Endodermal cell (in vitro differentiated cells): ENCODE data around the gene SLC44A1. TPM values are rescaled to one million over a fixed set of nuclear protein-coding genes. Genes with fewer than 3 reads are reported as not detected.

Source experiments
- DNase-seq: peaks from one replicate; pipeline ENCODE4 v3.0.0-alpha.2; 2017
- H3K27ac ChIP-seq: 2 replicates; pipeline ENCODE4 v1.5.1; 2013; ENCODE audit warnings: mild to moderate bottlenecking, low read depth, low read length, moderate library complexity
- H3K27me3 ChIP-seq: 2 replicates; pipeline ENCODE4 v1.6.1; 2013; ENCODE audit warnings: mild to moderate bottlenecking, low read length, moderate library complexity; ENCODE audit not compliant: insufficient read depth, control insufficient read depth, poor library complexity, severe bottlenecking
- H3K36me3 ChIP-seq: 2 replicates; pipeline ENCODE4 v1.7.0; 2013; ENCODE audit warnings: mild to moderate bottlenecking, low read length, moderate library complexity; ENCODE audit not compliant: control insufficient read depth, insufficient read depth
- H3K4me1 ChIP-seq: one replicate; pipeline ENCODE4 v1.7.0; 2013; ENCODE audit warnings: low read length; ENCODE audit not compliant: control insufficient read depth, insufficient read depth
- H3K4me3 ChIP-seq: 2 replicates; pipeline ENCODE4 v1.5.1; 2013; ENCODE audit warnings: mild to moderate bottlenecking, low read length, moderate library complexity
- H3K9ac ChIP-seq: 2 replicates; pipeline ENCODE4 v1.6.1; 2013; ENCODE audit warnings: mild to moderate bottlenecking, low read length, moderate library complexity; ENCODE audit not compliant: poor library complexity, severe bottlenecking; ENCODE audit errors: extremely low read depth
- H3K9me3 ChIP-seq: 2 replicates; pipeline ENCODE4 v1.6.1; 2013; ENCODE audit warnings: mild to moderate bottlenecking, low read length, moderate library complexity; ENCODE audit not compliant: control insufficient read depth
- H3K27ac Mint-ChIP-seq: 2 replicates; pipeline ENCODE4 v1.8.0; 2020; ENCODE audit warnings: mixed read lengths
- H3K27me3 Mint-ChIP-seq: 2 replicates; pipeline ENCODE4 v1.8.0; 2021; ENCODE audit warnings: mild to moderate bottlenecking, mixed read lengths; ENCODE audit not compliant: insufficient read depth
- H3K36me3 Mint-ChIP-seq: 2 replicates; pipeline ENCODE4 v1.8.0; 2020; ENCODE audit warnings: low read depth, mixed read lengths
- H3K4me1 Mint-ChIP-seq: 2 replicates; pipeline ENCODE4 v1.8.0; 2020; ENCODE audit warnings: mixed read lengths
- H3K4me3 Mint-ChIP-seq: 2 replicates; pipeline ENCODE4 v1.8.0; 2020; ENCODE audit warnings: mild to moderate bottlenecking, moderate library complexity, mixed read lengths
- H3K9me3 Mint-ChIP-seq: 2 replicates; pipeline ENCODE4 v1.8.0; 2020; ENCODE audit warnings: mild to moderate bottlenecking, mixed read lengths
- WGBS, 2 experiments: methylation state at CpG; one replicate each; pipeline versions ENCODE4 v1.1.5 to v1.1.7; 2013; ENCODE audit warnings: missing lambda C conversion rate in 2 of 2, mixed read lengths in 1 of 2; ENCODE audit not compliant: insufficient coverage in 1 of 2, insufficient read length in 1 of 2; 5-methylcytosine and 5-hydroxymethylcytosine counted together
- total RNA-seq, 2 donors: library from RNA; stranded (reverse); fragmentation: NEBNext Ultra II Directional in 1 of 2; extraction: Animal tissue kit (Norgen Biotek cat#: 25700) in 1 of 2; gene quantifications; 2 replicates in 1 of 2; 3 replicates in 1 of 2; pipeline ENCODE4 v1.2.1, GENCODE V29; 2021
- TF ChIP-seq, protein P1 (sequence below): fragments of 200-600 bp; sonication (generic); conservative IDR thresholded peaks from 2 replicates; pipeline ENCODE4 v1.5.0; 2021; ENCODE audit warnings: antibody characterized with exemption, mild to moderate bottlenecking

Gene SLC44A1
- total RNA-seq, 2 donors from 2014 or later, result 69.7 to 73.4 TPM

DNA sequence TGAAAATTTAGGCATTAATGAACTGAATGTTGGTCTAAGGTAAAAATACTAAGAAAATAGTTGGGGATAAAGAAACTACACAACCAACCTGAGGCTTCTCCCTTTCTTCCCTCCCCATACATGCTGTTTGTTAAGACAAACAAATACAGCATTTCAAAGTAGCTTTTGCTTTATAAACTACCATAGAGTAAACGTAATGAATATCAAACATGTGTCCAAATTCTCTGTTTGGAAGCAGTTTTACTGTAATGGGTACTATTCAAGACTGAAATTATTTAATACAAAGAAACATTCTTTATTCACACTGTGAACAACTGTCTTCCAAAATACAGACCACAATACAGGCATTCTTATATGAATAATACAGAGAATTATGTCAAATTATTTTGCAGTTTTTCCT lies 52.0 kb downstream of the SLC44A1 start:
- Histone ChIP-seq H3K36me3 (peaks cover 23% of the 10 kb centered on the region), H3K27ac (no peak overlapping the region), H3K4me1 (peaks cover 26% of the 10 kb centered on the region), H3K4me3 (no peak overlapping the region), H3K9me3 (no peaks in the 10 kb centered on the region), H3K9ac (no peak overlapping the region), H3K27me3 (no peaks in the 10 kb centered on the region)
- peak overlapping the region; percentile 92 for H3K27ac Mint-ChIP-seq
- TF ChIP-seq, protein P1, sequence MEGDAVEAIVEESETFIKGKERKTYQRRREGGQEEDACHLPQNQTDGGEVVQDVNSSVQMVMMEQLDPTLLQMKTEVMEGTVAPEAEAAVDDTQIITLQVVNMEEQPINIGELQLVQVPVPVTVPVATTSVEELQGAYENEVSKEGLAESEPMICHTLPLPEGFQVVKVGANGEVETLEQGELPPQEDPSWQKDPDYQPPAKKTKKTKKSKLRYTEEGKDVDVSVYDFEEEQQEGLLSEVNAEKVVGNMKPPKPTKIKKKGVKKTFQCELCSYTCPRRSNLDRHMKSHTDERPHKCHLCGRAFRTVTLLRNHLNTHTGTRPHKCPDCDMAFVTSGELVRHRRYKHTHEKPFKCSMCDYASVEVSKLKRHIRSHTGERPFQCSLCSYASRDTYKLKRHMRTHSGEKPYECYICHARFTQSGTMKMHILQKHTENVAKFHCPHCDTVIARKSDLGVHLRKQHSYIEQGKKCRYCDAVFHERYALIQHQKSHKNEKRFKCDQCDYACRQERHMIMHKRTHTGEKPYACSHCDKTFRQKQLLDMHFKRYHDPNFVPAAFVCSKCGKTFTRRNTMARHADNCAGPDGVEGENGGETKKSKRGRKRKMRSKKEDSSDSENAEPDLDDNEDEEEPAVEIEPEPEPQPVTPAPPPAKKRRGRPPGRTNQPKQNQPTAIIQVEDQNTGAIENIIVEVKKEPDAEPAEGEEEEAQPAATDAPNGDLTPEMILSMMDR, result no peak
- WGBS, 2 experiments, result 57% methylated on average over 1 of the region's 1 CpG; no CpG with 5 or more reads in 1 of the 2 experiments
- no peak overlapping the region for H3K4me3 Mint-ChIP-seq
- no peak for DNase-seq
- no peaks in the 10 kb centered on the region for H3K9me3 Mint-ChIP-seq
- no peaks in the 10 kb centered on the region for H3K27me3 Mint-ChIP-seq
- H3K4me1 Mint-ChIP-seq, result peaks cover 72% of the 10 kb centered on the region
- H3K36me3 Mint-ChIP-seq, result peaks cover 23% of the 10 kb centered on the region

DNA sequence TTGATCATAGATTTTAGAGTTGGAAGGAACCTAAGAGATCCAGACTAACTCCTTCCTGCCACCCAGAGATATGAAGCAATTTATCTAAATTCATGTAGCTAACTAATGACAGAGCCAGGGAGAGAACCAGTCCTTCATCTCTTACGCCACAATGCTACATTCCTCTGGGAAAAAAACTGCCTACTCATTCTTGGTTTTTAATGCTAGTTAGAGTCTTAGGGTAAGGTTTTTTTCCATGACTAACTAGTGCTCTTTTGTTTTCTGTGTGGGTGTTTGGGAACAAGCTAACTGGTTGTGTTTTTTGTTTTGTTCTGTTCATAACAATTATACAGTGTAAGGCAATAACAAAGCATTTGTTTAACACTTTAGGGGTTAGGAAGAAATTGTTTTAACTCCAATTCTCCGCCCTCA lies 52.4 kb downstream of the SLC44A1 start:
- Histone ChIP-seq H3K9me3 (no peaks in the 10 kb centered on the region), H3K27ac (no peak overlapping the region), H3K4me3 (no peak overlapping the region), H3K9ac (no peak overlapping the region), H3K36me3 (peaks cover 23% of the 10 kb centered on the region), H3K27me3 (no peaks in the 10 kb centered on the region), H3K4me1 (peaks cover 22% of the 10 kb centered on the region)
- H3K36me3 Mint-ChIP-seq, result peaks cover 23% of the 10 kb centered on the region
- no peak overlapping the region for H3K4me3 Mint-ChIP-seq
- H3K9me3 Mint-ChIP-seq, result no peaks in the 10 kb centered on the region
- H3K27me3 Mint-ChIP-seq, result no peaks in the 10 kb centered on the region
- DNase-seq, result no peak
- TF ChIP-seq, protein P1, result no peak
- H3K27ac Mint-ChIP-seq, result peak overlapping the region; percentile 92
- peaks cover 70% of the 10 kb centered on the region for H3K4me1 Mint-ChIP-seq
- WGBS, 2 experiments, result 88 to 100% methylated on average over 1 to 2 of the region's 2 CpGs

DNA sequence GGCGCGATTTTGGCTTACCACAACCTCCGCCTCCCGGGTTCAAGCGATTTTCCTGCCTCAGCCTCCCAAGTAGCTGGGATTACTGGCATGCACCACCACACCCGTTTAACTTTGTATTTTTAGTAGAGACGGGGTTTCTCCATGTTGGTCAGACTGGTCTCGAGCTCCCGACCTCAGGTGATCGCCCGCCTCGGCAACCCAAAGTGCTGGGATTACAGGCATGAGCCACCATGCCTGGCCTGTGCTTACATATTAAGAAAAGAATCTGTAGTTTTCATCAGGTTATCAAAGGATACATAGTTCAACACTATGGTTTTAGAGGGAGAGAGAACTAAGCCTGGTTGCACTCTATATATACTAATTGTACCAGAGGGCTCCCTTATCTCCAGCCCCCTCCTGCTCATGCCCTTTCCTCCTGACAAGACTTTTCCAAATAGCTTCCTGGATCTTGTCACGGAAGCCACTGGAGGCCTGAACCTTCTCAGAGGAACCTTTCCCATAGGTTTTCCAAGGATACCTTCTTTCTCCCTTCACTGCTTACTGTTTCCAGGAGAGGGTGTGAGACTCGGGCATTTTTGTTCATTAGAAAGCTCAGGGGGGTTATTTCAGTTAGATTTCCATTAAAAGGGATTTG lies 53.1 kb downstream of the SLC44A1 start:
- H3K36me3 Mint-ChIP-seq, result peaks cover 23% of the 10 kb centered on the region
- Histone ChIP-seq H3K4me1 (peaks cover 26% of the 10 kb centered on the region), H3K9ac (no peak overlapping the region), H3K27ac (no peak overlapping the region), H3K27me3 (no peaks in the 10 kb centered on the region), H3K36me3 (peaks cover 23% of the 10 kb centered on the region), H3K9me3 (no peaks in the 10 kb centered on the region), H3K4me3 (no peak overlapping the region)
- H3K4me3 Mint-ChIP-seq, result no peak overlapping the region
- WGBS, 2 experiments, result 90 to 96% methylated on average over 11 to 14 of the region's 14 CpGs
- no peaks in the 10 kb centered on the region for H3K9me3 Mint-ChIP-seq
- peak; percentile 62 for DNase-seq
- H3K27ac Mint-ChIP-seq, result peak overlapping the region; percentile 87
- peaks cover 65% of the 10 kb centered on the region for H3K4me1 Mint-ChIP-seq
- no peaks in the 10 kb centered on the region for H3K27me3 Mint-ChIP-seq
- TF ChIP-seq, protein P1, result no peak
